RWPE2 (cell line): ENCODE results near the gene MAST3.

Source experiments
- ATAC-seq: fragments of 200-7000 bp; cut with Tn5 transposase; 3 replicates; pipeline ENCODE4 v1.9.1; 2021; ENCODE audit warnings: low read depth
- DNase-seq: peaks from one replicate; pipeline ENCODE4 v3.0.0-alpha.2; 2020; ENCODE audit warnings: low spot score
- H3K27ac ChIP-seq: fragments of 450-650 bp; 2 replicates; pipeline ENCODE4 v1.5.1; 2017; ENCODE audit warnings: mild to moderate bottlenecking; ENCODE audit not compliant: poor library complexity, severe bottlenecking
- H3K27me3 ChIP-seq: fragments of 250-450 bp; sonication (Bioruptor Pico); 2 replicates; pipeline ENCODE4 v1.5.1; 2021; ENCODE audit warnings: mild to moderate bottlenecking, moderate library complexity; ENCODE audit not compliant: insufficient read depth, poor library complexity, severe bottlenecking
- H3K36me3 ChIP-seq: fragments of 250-450 bp; sonication (Bioruptor Pico); 2 replicates; pipeline ENCODE4 v1.5.1; 2020; ENCODE audit warnings: low read depth, mild to moderate bottlenecking, moderate library complexity
- H3K4me1 ChIP-seq: fragments of 250-450 bp; sonication (Bioruptor Pico); 2 replicates; pipeline ENCODE4 v1.5.1; 2021; ENCODE audit warnings: mild to moderate bottlenecking, moderate library complexity; ENCODE audit not compliant: insufficient read depth, poor library complexity, severe bottlenecking
- H3K4me3 ChIP-seq: fragments of 250-450 bp; sonication (Bioruptor Pico); 2 replicates; pipeline ENCODE4 v1.5.1; 2021; ENCODE audit warnings: mild to moderate bottlenecking, moderate library complexity; ENCODE audit not compliant: severe bottlenecking
- H3K9me3 ChIP-seq: fragments of 250-450 bp; sonication (Bioruptor Pico); 2 replicates; pipeline ENCODE4 v1.5.1; 2021; ENCODE audit warnings: mild to moderate bottlenecking, moderate library complexity; ENCODE audit not compliant: severe bottlenecking
- CTCF ChIP-seq: fragments of 450-650 bp; IDR thresholded peaks from one replicate; pipeline ENCODE4 v1.5.1; 2017; ENCODE audit warnings: mild to moderate bottlenecking, moderate library complexity; ENCODE audit not compliant: poor library complexity, severe bottlenecking

Gene MAST3

GRCh38 chr19:18070181-18070580, 27.4 kb upstream of the MAST3 start:
- TF ChIP-seq CTCF, result no peak
- Histone ChIP-seq H3K4me3 (no peak overlapping the region), H3K36me3 (no peaks in the 10 kb centered on the region), H3K4me1 (no peaks in the 10 kb centered on the region), H3K9me3 (no peaks in the 10 kb centered on the region), H3K27me3 (no peaks in the 10 kb centered on the region), H3K27ac (no peak overlapping the region)
- DNase-seq (no peak), ATAC-seq (no peak)

- no peak overlapping the region for H3K4me3 ChIP-seq
- no peaks in the 10 kb centered on the region for H3K4me1 ChIP-seq
- no peaks in the 10 kb centered on the region for H3K9me3 ChIP-seq
- TF ChIP-seq CTCF, result no peak
- no peak for ATAC-seq
- DNase-seq, result no peak
- H3K36me3 ChIP-seq, result no peaks in the 10 kb centered on the region
- H3K27ac ChIP-seq, result no peak overlapping the region
- H3K27me3 ChIP-seq, result no peaks in the 10 kb centered on the region
Measured at GRCh38 chr19:18072335-18072734, 25.2 kb upstream of the MAST3 start.

GRCh38 chr19:18073197-18073596, 24.4 kb upstream of the MAST3 start:
- H3K4me3 ChIP-seq, result no peak overlapping the region
- no peaks in the 10 kb centered on the region for H3K36me3 ChIP-seq
- no peaks in the 10 kb centered on the region for H3K4me1 ChIP-seq
- no peaks in the 10 kb centered on the region for H3K9me3 ChIP-seq
- no peak overlapping the region for H3K27ac ChIP-seq
- no peaks in the 10 kb centered on the region for H3K27me3 ChIP-seq
- TF ChIP-seq CTCF, result no peak
- no peak for DNase-seq
- ATAC-seq, result no peak

GRCh38 chr19:18074192-18074591, 23.4 kb upstream of the MAST3 start:
- DNase-seq (no peak), ATAC-seq (no peak)
- no peaks in the 10 kb centered on the region for H3K9me3 ChIP-seq
- H3K4me3 ChIP-seq, result no peak overlapping the region
- no peaks in the 10 kb centered on the region for H3K27me3 ChIP-seq
- H3K4me1 ChIP-seq, result no peaks in the 10 kb centered on the region
- no peak overlapping the region for H3K27ac ChIP-seq
- no peak for TF ChIP-seq CTCF
- no peaks in the 10 kb centered on the region for H3K36me3 ChIP-seq

GRCh38 chr19:18083929-18084684, 13.5 kb upstream of the MAST3 start:
- no peak for TF ChIP-seq CTCF

More at GRCh38 chr19:18083929-18084684, 13.5 kb upstream of the MAST3 start:
- Histone ChIP-seq H3K27ac (no peak overlapping the region), H3K4me1 (no peaks in the 10 kb centered on the region), H3K36me3 (no peaks in the 10 kb centered on the region), H3K9me3 (no peaks in the 10 kb centered on the region), H3K4me3 (no peak overlapping the region), H3K27me3 (no peaks in the 10 kb centered on the region)
- no peak for ATAC-seq
- DNase-seq, result no peak
